NOMO-1 (cell line): Measurements from ENCODE around the gene MYH14.

Source experiments
- DNase-seq, 2 experiments: peaks; one replicate each; lab custom pipeline; 2025; ENCODE audit not compliant: unreplicated experiment in 2 of 2; lab: John Stamatoyannopoulos, UW

Gene MYH14

GRCh38 chr19:50203281-50204080 lies at the start of gene MYH14:
Gene MYH14, plus strand, starts transcription at chr19:50203622. Its CDS starts 6,744 bp downstream, at chr19:50210366.
- DNase-seq = no peak

- DNase-seq = no peak
These were observed 48.9 kb upstream of the MYH14 start for GRCh38 chr19:50154529-50154928.

- DNase-seq = no peak
These were observed 47.8 kb upstream of the MYH14 start for GRCh38 chr19:50155520-50156109.

- DNase-seq = no peak
These were observed 44.8 kb upstream of the MYH14 start for GRCh38 chr19:50158577-50158976.

GRCh38 chr19:50159078-50159477 lies 44.3 kb upstream of the MYH14 start:
- DNase-seq = no peak

- no peak for DNase-seq
These were observed 40.4 kb upstream of the MYH14 start, which contains the start of gene IZUMO2 for GRCh38 chr19:50162988-50163387. Gene IZUMO2, minus strand, starts transcription at chr19:50163281. Its CDS starts 87 bp downstream, at chr19:50163194.

GRCh38 chr19:50167314-50167721 lies 36.1 kb upstream of the MYH14 start:
- no peak for DNase-seq

GRCh38 chr19:50171752-50172151 lies 31.7 kb upstream of the MYH14 start:
- no peak for DNase-seq

- DNase-seq = no peak
These were observed 30.7 kb upstream of the MYH14 start for GRCh38 chr19:50172726-50173125.

GRCh38 chr19:50173127-50173526 lies 30.3 kb upstream of the MYH14 start:
- DNase-seq = peak in 1 of 2 experiments; percentile 17

GRCh38 chr19:50174100-50174793 lies 29.2 kb upstream of the MYH14 start:
- DNase-seq = no peak

- DNase-seq = no peak
These were observed 27.5 kb upstream of the MYH14 start for GRCh38 chr19:50175924-50176323.

GRCh38 chr19:50176775-50177174 lies 26.6 kb upstream of the MYH14 start:
- no peak for DNase-seq

GRCh38 chr19:50178320-50178719 lies 25.1 kb upstream of the MYH14 start:
- DNase-seq = no peak

GRCh38 chr19:50178859-50179537 lies 24.4 kb upstream of the MYH14 start:
- no peak for DNase-seq

GRCh38 chr19:50181121-50181520 lies 22.3 kb upstream of the MYH14 start:
- no peak for DNase-seq

GRCh38 chr19:50184196-50184595 lies 19.2 kb upstream of the MYH14 start:
- no peak for DNase-seq

- no peak for DNase-seq
These were observed 15.5 kb upstream of the MYH14 start for GRCh38 chr19:50187937-50188336.

- no peak for DNase-seq
These were observed 14.1 kb upstream of the MYH14 start for GRCh38 chr19:50189331-50189730.

- DNase-seq = peak; percentile 62 to 68
These were observed 13.0 kb upstream of the MYH14 start for GRCh38 chr19:50190439-50190891.

GRCh38 chr19:50191216-50191615 lies 12.2 kb upstream of the MYH14 start:
- DNase-seq = peak in 1 of 2 experiments; percentile 34
